GM19023 (cell line): ENCODE data around the gene TMEM225B.
"Not testable (repeated sequence)": the region's sequence is repeated elsewhere in the genome, so short reads cannot be mapped to it uniquely, and the experiment has no call there.

Experiments used
- ATAC-seq: cut with Tn5 transposase; IDR thresholded peaks from one replicate; pipeline ENCODE4 v1.9.1; 2021; ENCODE audit warnings: mild to moderate bottlenecking, moderate library complexity; ENCODE audit not compliant: unreplicated experiment

Gene TMEM225B

GRCh38 chr7:99623091-99623693 lies 25.1 kb downstream of the TMEM225B start:
- no peak for ATAC-seq

- ATAC-seq: no peak
Measured at GRCh38 chr7:99623702-99624447, 25.8 kb downstream of the TMEM225B start.

- no peak for ATAC-seq
Measured at GRCh38 chr7:99624484-99624883, 26.4 kb downstream of the TMEM225B start.

- ATAC-seq: no peak
Measured at GRCh38 chr7:99625321-99625720, 27.3 kb downstream of the TMEM225B start.

GRCh38 chr7:99625961-99626360 lies 27.9 kb downstream of the TMEM225B start:
- ATAC-seq: no peak

- ATAC-seq: no peak
Measured at GRCh38 chr7:99626661-99627060, 28.6 kb downstream of the TMEM225B start.

GRCh38 chr7:99627513-99627912 lies 29.4 kb downstream of the TMEM225B start:
- ATAC-seq: no peak

- no peak for ATAC-seq
Measured at GRCh38 chr7:99628471-99629465, 30.7 kb downstream of the TMEM225B start.

GRCh38 chr7:99629643-99630042 lies 31.6 kb downstream of the TMEM225B start:
- ATAC-seq: no peak

GRCh38 chr7:99631295-99632109 lies 33.4 kb downstream of the TMEM225B start:
- ATAC-seq: no peak

- ATAC-seq: not testable (repeated sequence)
Measured at GRCh38 chr7:99637414-99637813, 39.3 kb downstream of the TMEM225B start.

- no peak for ATAC-seq
Measured at GRCh38 chr7:99638731-99639130, 40.7 kb downstream of the TMEM225B start.

GRCh38 chr7:99639267-99639666 lies 41.2 kb downstream of the TMEM225B start:
- no peak for ATAC-seq

- ATAC-seq: no peak
Measured at GRCh38 chr7:99642027-99642426, 44.0 kb downstream of the TMEM225B start.

GRCh38 chr7:99643464-99643863 lies 45.4 kb downstream of the TMEM225B start:
- ATAC-seq: no peak

- no peak for ATAC-seq
Measured at GRCh38 chr7:99644431-99644830, 46.4 kb downstream of the TMEM225B start.

- no peak for ATAC-seq
Measured at GRCh38 chr7:99645590-99645989, 47.5 kb downstream of the TMEM225B start.

GRCh38 chr7:99648843-99649242 lies 50.8 kb downstream of the TMEM225B start:
- ATAC-seq: no peak

- ATAC-seq: no peak
Measured at GRCh38 chr7:99651290-99651689, 53.2 kb downstream of the TMEM225B start.

- no peak for ATAC-seq
Measured at GRCh38 chr7:99652671-99653070, 54.6 kb downstream of the TMEM225B start.

- not testable (repeated sequence) for ATAC-seq
Measured at GRCh38 chr7:99653269-99653668, 55.2 kb downstream of the TMEM225B start.
